Amygdala (tissue), 56 donors: ENCODE data around the gene DIP2C.
A peak's percentile ranks its signal among the peaks of the same experiment; 100 is the strongest.
"Not testable (repeated sequence)": the region's sequence is repeated elsewhere in the genome, so short reads cannot be mapped to it uniquely, and the experiment has no call there.

Experiments used
- DNase-seq, 56 donors: peaks; one replicate each; lab custom pipeline; 2025; lab: John Stamatoyannopoulos, UW

The DIP2C gene

DNA sequence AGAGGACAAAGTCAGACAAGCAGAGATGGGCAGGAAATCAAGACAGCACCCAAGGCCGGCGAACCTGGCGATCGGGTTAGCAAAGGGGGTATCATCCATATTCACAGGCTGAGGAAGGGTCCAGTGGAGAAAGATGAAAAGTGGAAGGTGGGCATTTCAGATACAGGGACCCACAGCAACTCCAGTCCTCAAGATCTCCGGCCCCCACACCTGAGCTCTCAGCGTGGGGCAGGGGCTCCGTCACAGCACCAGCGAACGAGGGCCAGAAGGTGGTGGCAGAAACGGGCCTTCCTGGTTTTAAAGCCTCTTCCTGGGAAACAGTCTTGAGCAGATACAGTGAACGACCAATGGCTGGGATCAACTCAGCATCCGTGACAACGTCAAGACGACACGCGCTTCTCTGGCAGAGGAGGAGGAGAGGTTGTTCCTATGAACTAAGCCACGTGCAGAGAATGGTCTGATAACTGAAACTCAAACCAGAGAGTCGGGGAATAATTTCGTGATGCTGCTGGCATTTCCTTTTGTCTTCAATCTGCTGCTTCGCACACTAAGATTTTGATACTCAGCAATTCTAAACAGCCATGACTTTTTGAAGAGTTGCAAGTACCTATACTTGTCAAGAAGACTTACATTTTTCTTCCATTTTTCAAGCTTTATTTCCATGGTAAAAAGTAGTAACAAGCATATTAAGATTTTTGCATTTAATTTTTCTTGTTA lies 334.4 kb downstream of the DIP2C start:
- no peak for DNase-seq

DNA sequence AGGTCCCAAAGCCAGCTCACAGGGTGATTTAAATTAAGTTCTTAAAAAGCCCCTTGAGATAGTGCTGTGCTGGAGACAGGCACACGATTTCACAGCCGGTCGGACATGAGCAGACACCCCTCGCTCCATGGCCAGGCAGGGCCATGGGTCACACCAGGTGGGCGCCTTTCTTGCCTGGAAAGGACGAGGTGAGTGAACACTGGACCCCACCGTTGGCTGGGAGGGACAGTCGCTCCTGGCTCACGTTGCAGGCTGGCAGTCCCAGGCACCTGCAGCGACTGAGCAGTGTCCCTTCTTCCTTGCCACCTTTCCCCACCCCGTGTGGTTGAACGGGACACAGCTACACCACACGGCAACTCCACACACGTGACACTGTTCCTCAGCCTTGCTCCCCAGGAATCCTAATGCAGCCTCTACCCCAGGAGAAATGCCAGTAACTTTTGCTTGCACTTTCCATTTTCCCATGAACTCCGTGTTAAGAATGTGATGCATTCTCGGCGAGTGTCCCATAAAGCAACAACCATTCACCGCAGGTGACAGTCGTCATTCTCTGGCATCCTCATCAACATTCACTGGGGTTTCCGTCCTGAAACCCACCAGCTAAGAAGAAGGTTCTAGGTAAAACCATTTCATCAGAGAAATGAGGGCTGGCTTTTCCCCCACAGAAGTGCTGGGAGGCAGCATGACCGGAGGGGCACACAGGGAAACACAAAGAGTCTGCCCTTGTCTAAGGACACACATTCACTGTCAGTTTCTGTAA lies 336.8 kb downstream of the DIP2C start:
- no peak for DNase-seq

DNA sequence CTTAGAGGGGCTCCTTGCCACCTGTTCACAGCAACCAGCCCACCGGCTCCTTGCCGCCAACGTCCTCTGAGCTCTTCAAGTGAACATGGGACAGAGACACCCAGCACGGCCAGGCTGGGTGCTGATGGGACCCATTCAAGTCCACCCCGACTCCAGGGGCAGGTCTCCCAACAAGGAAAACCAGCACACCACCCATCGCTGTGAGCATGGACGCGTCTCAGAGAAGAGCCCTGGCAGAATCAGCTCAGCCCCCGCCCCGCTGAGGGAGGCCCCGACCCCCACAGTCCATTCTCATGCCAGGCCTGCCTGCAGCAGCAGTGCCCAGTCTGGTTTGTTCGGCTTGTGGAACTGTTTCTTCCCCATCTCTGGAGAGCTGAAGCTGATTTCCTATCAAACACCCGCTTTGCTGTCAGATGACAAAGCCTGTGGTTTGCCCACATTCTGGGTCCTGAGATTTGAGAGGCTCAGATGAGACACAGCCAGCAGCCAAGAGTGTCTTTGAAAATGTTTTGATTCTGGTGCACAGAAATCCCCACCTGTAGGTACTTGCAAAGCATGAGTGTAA lies 337.6 kb downstream of the DIP2C start:
- no peak for DNase-seq

- no peak for DNase-seq
These were observed 338.4 kb downstream of the DIP2C start for GRCh38 chr10:350981-351501.

DNA sequence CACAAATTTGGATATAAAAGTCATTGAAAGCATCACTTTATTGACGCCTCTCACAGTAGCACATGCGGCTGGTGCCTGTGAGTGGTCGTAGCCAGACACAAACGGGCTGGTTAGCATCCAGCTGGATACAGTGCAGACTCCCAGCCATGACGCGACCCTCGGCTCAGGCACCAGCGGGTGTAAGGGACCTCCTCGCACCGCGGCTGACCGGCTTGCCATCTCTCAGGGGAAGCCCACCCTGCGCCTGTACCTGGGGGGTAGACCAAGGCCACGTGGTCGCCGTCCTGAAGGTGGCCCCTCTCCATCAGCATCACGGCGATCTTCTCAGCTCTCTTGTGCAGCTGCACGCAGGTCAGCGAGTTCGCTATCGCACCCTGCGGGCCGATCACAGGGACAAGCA lies 340.4 kb downstream of the DIP2C start:
- DNase-seq, result no peak

- no peak for DNase-seq
These were observed 341.0 kb downstream of the DIP2C start for GRCh38 chr10:348456-348855.

GRCh38 chr10:347774-348173 lies 341.7 kb downstream of the DIP2C start:
- DNase-seq, result not testable (repeated sequence)

- DNase-seq, result not testable (repeated sequence)
These were observed 342.3 kb downstream of the DIP2C start for GRCh38 chr10:347190-347589.

- DNase-seq, result no peak
These were observed 344.8 kb downstream of the DIP2C start for GRCh38 chr10:344582-345200.

DNA sequence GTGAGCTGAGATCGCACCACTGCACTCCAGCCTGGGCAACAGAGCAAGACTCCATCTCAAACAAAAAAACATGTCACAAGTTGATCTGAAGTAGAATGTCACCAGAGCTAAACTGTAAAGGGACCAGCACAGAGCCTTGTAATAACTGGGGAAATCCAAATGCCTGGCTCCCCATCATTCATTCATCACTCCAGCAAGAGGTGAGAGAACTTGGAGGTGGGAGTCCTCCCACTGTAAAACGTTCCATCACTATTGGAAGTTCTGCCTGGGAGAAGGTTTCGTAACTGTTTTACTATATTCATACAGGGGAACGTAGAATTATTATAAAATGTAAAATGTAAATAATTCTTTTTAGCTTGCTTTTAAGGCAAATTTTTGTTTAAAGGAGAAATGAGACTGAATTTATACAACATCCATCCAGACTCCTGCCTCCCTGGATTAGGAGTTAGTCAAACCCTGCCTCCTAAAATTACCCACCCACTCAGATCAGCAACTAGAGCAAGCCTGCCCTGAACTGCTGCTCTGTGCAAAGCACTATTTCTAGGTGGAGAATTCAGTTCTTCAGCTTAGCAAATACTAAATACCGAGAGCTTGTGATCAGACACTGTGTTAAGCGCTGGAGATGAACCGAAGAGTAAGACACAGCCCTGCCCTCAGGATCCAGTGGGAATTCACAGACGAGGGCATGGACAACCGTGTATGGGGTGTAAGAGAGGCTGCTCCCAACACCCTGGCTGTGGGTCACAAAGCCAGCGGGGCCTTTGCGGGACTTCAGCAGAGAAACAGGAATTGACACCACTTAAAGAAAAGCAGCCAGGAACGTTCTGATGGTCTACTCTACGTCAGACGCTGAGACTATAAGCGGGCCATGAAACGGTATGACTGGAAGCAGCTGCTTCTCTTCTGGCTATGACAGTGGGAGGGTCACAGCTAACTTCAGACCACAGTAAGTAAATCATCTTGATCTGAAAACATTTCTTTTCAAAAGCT lies 345.9 kb downstream of the DIP2C start:
- DNase-seq, result no peak

- no peak for DNase-seq
These were observed 348.3 kb downstream of the DIP2C start for GRCh38 chr10:341081-341740.

DNA sequence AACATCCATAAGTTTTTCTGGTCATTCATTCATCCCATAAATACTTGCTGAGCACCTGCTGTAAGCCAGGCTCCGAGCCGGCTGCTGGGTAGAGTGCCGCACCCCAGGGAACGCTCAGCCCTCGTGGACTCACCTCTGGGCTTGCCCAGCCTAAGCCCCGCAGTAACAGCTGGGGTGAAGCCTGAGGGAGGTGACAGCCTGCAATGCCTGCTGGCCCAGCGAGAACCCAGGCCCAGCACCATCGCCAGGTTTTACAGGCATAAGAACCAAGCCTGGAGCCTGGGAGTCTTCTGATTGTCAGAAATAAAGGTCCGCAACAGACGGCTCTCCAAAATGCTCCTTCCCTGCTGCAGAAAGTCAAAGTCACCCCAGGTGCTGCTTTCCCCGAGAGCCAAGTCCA lies 348.8 kb downstream of the DIP2C start:
- DNase-seq, result no peak

DNA sequence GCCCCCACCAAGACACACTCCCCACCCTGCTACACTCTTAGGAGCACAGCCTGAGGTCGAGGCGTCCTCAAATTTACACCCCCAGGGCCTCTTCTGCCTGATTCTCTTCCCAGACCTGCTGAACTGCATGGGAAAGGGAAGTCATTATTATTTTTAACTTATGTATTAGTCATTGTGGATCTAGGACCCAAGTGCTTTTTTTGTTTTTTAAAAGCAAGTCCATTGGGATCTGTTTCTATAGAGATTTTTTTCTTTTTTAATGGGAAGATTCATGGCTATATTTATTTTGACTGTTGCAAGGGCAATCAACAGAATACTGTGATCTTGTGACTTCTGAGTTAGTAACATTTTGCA lies 350.5 kb downstream of the DIP2C start:
- DNase-seq, result no peak

GRCh38 chr10:338171-339037 lies 351.1 kb downstream of the DIP2C start:
- DNase-seq, result peak in 17 of 56 donors; percentile 15 to 49 (median 27)

DNA sequence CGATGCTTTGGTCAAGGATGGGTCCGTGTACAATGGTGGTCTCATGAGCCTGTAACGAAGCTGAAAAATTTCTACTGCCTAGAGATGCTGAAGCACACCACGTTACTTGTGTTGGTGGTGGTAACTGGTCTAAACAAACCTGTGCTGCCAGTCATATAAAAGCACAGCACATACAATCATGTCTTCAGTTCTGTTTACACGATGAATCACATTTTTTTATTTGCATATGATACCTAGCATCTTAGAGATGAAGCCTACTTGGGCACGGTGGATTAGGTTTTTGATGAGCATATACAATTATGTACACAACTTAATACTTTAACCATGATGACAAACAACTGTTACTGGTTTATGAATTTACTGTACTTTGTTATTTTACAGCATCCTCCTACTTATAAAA lies 353.2 kb downstream of the DIP2C start:
- no peak for DNase-seq

- no peak for DNase-seq
These were observed 354.2 kb downstream of the DIP2C start for GRCh38 chr10:335151-335800.

- DNase-seq, result no peak
These were observed 358.3 kb downstream of the DIP2C start for GRCh38 chr10:331186-331585.
